HG03457 (cell line): ENCODE measurements around the gene SEC14L3.

Source experiments
- ATAC-seq: cut with Tn5 transposase; IDR thresholded peaks from one replicate; pipeline ENCODE4 v1.9.1; 2021; ENCODE audit warnings: moderate number of reproducible peaks; ENCODE audit not compliant: unreplicated experiment

The SEC14L3 gene

DNA sequence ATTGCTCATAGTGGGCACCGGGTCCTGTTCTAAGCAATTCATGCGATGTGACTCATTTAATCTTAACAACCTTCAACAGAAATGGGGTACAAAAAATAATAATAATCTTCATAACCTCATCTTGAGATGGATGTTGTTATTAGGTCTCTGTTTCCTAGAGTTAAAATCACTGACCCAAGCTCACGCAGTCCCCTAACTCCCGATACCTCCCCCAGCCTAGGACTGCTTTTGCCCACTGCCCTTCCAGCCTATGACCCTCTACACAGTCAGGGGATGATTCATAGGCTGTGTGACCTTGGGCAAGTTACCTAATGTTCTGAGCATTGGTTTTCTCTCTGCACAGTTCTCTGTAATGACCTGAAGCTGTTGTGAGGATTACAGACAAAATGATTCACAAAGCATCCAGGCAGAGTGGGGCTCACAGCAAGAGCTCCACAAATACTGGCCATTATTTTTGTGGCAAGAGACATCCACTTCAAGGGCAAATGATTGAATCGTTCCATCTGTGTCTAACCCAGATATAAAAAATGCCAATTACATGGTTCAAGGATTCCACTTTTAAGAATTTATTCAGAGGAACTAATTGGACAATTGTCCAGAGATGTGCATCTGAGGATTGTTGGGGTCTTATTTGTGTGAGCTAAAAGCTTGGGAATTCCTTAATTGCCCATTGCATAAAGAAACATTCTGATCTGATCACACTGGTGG, 26.2 kb downstream of the SEC14L3 start:
- no peak for ATAC-seq

DNA sequence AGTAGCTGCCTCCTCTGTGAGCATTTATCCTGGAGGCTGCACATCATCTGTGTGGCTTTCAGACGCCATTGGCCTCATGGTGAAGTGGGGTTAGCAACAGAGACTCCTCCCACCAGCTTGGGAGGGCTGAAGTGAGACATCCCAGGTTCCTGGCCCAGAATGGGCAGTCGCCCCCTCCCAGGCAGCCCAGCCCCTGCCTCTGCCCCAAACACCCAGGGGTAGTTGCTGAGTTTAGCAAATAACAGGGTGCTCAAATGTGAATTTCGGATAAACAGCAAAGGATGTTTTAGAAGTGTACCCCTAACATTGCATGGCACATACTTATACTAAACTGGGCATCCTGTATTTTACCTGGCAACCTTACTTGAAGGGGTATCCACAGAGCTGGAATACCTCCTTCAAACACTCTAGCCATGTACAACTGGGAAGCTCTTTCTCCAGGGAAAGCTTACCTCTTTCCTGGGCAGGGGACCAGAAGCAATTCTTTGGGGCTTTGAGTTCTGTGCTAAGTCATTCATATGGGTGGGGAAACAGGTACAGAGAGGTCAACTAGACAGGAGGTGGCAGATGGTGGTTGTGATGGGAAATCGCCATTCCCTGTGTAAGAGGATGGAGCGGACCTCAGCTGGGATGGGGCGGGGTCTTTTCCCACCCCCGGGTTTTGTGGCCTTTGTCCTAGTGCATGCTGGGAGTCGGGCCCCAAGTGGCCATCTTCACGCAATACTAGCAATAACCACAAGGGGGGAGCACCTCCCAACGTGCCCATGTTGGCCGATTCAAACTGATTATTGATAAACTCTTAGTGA, 27.0 kb downstream of the SEC14L3 start:
- no peak for ATAC-seq

DNA sequence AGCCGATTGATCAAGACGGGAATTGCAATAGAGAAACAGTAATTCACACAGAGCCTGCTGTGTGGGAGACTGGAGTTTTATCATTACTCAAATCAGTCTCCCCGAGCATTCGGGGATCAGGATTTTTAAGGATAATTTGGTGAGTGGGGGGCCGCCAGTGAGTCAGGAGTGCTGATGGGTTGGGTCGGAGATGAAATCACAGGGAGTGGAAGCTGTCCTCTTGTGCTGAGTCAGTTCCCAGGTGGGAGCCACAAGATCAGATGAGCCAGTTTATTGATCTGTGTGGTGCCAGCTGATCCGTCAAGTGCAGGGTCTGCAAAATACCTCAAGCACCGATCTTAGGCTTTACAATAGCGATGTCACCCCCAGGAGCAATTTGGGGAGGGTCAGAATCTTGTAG, 30.7 kb downstream of the SEC14L3 start:
- no peak for ATAC-seq

DNA sequence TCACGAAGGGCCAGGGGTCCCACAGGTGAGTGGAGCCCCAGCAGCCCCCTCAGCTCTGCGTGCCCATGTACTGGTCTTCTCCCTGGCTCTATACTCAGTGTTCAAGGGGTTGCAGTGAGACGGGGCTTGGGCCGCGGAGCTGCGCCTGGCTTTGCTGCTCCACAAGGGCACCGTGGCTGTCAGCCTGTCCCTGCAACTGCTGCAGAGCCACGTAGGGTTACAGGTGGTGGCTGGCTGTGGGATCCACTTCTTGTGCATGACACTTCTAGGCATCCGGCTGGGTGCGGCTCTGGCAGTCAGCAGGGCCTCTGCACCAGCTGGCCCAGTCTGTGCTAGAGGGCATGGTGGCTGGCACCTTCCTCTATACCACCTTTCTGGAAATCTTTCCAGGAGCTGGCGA, 32.0 kb downstream of the SEC14L3 start:
- ATAC-seq = no peak

DNA sequence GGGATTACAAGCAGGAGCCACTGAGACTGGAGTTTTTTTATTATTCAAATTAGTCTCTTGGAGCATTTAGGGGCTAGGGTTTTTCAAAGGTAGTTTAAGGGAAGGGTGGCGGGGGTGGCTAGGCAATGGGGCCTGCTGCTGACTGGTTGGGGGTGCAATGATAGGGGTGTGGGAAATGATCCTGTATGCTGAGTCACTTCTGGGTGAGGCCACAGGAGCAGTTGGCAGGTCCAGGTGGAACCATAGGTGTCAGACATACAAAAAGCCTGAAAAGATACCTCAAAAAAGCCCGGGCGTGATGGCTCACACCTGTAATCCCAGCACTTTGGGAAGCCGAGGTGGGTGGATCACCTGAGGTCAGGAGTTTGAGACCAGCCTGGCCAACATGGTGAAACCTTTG, 32.6 kb downstream of the SEC14L3 start:
- ATAC-seq = no peak

DNA sequence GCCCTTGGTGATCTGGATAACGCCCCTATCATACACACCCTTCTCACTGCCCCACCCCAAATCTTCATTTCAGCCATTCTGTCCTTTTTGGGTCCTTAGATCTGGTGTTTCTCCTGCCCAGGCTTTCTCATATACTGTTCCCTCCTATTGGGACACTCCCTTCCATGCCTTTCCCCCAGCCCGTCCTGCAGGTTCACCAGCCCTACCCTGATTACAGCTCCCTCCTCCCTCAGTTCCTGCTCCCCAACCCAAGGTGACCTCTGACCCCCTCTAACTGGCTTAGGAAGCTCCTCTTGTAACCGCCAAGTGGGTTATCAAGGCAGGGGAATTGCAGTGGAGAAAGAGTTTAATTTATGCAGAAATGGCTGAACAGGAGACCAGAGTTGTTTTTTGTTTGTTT, 33.3 kb downstream of the SEC14L3 start:
- no peak for ATAC-seq

DNA sequence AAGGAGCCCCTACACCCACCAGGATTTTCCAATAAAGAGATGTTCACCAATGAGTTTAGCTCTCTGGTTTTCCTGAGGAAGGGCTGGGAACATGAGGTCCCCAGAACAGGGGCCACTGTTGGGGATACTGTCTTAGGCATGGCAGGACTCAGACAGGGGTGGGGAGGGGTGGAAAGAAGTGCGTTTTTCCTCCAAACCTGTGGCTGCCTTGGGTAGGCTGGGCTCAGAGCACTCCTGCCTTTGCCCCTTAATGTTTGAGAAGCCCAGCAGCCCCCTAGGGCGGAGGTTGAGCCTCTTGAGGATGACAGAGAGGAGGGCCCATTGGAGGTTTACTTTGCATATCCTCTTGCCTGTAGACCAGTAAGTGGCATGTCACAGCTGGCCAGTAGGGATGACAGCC, 35.6 kb downstream of the SEC14L3 start:
- no peak for ATAC-seq

DNA sequence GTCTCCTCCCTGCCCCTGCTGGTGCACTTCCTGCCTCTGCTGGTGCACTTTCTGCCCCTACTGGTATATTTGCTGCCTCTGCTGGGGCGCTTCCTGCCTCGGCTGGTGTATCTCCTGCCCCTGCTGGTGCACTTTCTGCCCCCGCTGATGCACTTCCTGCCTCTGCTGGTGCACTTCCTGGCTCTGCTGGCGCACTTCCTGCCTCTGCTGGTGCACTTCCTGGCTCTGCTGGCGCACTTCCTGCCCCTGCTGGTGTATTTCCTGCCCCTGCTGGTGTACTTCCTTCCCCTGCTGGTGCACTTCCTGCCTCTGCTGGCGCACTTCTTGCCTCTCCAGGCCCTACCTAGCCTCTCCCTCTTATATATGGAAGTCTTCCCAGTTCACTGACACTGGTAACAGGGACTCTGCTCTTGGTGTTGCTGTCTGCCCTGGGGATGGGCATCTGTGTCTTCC, 36.1 kb downstream of the SEC14L3 start:
- ATAC-seq = no peak

DNA sequence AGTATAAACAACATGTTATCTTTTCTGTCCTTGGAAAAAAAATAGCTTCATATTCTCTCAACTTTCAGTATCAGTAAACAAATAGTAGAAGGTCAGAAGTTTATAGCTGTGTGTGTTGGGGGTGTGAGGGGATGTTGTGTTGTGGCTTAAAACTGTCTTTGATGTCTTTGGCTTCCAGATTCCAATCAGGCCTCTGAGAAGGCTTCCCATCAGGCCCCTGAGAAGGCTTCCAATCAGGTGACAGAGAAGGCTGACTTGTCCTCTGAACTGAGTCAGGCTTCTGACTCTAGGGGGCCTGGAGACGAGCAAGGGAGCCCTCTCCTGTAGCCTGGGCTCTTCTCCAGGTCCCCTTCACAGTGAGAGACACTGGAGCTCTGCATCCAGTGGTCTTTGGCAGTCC, 37.0 kb downstream of the SEC14L3 start:
- no peak for ATAC-seq

DNA sequence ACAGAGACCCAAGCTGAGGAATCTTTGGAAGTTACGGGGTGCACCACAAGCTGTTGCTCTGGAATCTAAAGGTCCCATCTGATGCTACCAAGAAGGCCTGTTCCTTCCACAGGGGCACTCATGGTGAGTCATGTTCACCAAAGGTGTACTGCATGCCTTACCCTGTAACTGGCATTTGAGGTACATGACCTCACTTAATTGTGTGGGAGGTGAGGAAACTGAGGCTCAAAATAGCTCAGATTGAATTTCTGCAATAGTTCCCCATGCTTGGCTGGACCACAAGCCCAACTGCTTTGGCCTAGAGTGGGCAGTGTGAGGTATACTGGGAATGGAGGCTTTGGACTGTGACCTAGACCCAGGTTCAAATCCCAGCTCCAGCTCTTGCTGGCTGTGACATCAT, 38.0 kb downstream of the SEC14L3 start:
- ATAC-seq = no peak

DNA sequence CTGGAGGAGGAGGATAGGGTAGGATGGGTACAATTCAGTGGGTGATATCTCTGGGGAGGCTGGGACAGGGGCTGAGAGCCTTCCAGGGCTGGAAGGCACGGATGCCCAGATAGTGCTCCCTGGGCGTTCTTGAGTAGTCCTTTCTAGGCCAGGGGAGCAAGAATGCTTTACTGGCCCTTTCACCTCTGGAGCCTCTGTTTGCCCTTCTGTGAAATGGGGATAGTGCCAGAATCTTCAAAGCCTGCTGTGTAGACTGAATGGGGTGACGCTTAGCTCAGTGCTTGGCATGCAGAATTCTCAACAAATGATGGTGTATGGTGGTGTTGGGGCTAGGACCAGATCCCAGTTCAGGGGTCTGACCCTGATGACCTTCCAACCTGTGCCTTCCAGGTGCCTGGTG, 38.6 kb downstream of the SEC14L3 start:
- no peak for ATAC-seq

DNA sequence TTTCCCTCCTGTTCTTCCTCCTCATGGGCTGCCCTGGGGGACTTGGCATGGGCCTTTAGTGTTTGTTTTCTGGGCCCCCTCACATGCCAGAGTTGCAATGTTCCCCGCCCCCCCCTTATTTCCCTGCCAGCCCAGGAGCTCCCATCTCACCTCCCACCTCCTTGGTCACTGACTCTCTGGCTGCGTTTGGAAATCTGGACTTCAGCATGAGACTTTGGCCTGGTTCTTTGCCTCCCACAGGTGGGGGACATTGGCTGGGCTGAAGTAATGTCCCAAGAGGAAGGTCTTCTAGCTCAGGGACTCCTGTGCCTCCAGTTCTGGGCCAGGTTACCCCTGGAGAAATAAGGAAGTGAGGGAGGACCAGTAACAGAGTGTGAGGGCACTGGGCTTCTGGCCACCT, 39.3 kb downstream of the SEC14L3 start:
- ATAC-seq = no peak

DNA sequence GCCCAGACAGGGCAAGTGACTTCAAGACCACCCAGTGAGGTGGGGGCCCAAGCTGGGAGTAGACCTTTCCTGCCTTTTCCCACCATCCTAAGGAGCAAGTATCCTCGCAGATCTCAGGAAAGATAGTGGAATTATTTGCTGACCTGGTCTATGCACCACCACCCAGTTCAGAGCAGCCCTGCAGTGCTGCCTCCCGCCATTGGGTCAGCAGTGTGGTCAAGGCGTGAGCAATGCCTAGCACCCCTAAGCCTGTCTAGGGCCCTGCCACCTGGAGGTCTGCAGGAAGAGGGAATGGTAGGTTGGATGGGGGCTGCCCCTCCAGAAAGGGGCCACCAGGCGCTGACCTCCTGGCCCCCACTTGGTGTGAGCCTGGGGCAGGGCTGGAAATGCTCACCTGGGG, 39.7 kb downstream of the SEC14L3 start:
- ATAC-seq = no peak

DNA sequence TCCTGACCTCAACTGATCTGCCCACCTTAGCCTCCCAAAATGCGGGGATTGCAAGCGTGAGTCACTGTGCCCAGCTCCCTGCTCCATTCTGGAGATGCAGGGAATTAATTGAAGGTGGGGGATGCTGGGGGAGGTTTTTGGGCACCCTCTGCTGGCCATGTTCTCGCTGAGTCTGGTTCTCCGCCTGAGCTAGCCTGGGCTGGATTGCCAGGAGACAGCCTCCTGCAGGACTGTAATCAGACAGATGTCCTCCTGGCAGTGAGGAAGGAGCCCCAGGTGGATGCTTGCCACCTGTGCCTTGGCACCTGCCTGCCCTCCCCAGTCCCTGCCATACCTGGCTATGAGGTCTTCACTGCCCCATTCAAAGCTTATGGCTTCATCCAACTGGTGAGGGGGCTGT, 40.9 kb downstream of the SEC14L3 start:
- ATAC-seq = no peak

DNA sequence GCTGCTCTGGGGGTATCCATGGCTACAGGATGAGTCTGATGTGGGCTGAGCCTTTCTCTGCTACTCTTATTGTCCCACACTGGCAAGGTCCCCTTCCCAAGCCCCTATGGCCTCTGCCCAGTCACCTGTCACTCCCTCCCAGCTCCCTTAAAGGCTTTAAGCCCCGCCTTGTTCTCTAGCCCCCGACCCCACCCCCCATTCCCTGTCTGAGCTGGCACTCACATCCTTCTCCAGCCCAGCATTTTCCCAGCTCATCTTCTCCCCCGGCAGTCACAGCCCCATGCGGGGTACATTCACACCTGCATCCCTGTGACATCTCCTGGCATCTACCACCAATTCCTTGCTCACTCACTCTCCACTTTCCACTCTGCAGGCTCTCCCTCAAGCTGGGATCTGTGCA, 41.9 kb downstream of the SEC14L3 start:
- no peak for ATAC-seq

DNA sequence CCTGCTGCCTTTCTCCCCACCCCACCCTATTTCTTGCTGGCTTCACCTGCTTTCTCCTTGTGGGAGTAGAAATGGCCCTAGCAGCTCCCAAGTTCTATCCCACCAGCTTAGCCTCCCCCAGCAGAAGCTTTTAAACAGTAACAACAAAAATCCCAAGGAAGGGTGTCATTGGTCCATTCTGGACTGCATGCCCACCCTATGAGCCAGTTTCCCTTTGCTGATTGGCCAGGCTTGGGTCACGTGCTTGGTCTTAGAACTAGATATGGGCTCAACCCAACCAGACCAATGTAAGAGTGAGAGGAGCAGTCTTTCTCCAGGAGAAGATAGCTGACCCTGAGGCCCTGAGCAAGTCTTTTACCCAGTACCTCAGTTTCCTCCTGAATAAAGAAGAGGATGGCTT, 43.9 kb downstream of the SEC14L3 start:
- no peak for ATAC-seq

DNA sequence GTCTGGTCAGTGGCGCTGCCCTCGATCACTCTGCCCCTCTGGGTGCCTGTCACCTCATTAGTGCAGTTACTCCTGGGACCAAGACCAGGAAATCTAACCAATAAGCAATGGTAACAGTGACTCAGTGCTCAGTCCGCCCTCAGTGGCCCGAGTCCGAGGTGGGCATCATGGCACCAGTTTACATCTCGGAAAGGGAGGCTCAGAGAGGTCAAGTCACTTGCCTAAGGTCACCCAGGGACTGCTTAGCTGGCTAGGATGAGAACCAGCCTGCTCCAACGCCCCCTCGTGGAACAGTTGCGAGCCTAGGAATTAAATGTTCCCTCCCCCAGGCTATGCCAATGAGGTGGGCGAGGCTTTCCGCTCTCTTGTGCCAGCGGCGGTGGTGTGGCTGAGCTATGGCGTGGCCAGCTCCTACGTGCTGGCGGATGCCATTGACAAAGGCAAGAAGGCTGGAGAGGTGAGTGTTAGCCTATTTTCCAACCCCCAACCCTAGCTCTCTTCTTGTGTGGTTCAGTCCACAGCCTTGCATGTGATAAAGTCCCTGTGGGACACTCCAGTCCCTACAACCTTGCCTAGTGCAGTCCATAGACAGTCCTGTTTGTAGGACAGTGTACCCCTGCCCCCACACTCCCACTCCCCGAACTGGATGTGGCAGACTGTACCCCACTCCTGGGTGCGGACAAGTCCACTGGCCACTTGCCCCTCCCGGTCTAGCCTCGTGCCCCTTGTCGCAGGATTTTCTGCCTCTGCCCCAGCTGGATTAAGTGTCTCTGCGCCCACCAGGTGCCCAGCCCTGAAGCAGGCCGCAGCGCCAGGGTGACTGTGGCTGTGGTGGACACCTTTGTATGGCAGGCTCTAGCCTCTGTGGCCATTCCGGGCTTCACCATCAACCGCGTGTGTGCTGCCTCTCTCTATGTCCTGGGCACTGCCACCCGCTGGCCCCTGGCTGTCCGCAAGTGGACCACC, 45.1 kb downstream of the SEC14L3 start:
- no peak for ATAC-seq

DNA sequence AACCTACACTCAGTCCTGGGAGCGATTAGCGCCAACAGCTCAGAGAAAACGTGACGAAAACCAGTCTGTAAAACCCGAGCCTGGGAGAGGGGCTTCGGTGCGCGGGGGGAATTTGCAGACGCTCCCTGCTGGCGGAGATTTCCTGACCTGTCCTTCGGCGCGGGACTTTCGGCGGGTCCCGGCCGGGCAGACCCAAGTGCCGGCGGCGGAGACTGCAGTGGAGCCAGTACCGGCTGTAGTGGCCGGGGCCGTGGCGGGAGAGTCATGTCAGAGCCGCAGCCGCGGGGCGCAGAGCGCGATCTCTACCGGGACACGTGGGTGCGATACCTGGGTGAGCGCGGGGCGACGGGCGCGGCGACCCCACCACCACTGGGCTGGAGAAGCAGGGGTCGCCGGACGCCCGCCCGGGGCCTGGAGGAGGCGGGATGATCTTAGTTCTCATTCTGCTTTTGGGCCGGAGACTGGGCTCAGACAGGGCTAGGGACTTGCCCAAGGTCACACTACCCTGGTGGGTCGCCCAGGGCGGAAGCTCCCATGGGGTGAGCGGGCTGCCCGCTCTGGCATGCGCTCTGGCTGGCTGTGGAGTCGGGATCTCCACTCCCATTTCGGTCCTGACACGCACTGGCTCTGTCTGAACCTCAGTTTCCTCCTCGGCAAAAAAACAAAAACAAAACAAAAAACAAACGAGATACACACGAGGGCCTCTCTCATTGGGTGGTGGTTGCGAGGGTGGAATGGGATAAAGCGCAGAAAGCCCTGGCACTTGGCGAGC, 46.0 kb downstream of the SEC14L3 start, which contains the start of gene MTFP1:
Gene MTFP1 (plus strand): TSS at position 153 of the 772 bp plus-strand sequence. CDS start 112 bp downstream, at position 265.
- no peak for ATAC-seq

DNA sequence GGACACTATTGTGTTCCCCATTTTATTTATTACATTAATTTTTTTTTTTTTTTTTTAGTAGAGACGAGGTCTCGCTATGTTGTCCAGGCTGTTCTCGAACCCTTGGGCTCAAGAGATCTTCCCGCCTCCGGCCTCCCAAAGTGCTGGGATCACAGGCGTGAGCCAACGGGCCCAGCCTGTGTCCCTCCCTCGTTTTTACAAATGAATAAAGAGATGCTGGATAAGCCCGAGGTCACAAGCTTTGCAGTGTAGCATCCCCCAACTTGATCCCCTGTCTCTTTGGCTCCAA, 46.5 kb downstream of the SEC14L3 start:
- ATAC-seq = no peak

DNA sequence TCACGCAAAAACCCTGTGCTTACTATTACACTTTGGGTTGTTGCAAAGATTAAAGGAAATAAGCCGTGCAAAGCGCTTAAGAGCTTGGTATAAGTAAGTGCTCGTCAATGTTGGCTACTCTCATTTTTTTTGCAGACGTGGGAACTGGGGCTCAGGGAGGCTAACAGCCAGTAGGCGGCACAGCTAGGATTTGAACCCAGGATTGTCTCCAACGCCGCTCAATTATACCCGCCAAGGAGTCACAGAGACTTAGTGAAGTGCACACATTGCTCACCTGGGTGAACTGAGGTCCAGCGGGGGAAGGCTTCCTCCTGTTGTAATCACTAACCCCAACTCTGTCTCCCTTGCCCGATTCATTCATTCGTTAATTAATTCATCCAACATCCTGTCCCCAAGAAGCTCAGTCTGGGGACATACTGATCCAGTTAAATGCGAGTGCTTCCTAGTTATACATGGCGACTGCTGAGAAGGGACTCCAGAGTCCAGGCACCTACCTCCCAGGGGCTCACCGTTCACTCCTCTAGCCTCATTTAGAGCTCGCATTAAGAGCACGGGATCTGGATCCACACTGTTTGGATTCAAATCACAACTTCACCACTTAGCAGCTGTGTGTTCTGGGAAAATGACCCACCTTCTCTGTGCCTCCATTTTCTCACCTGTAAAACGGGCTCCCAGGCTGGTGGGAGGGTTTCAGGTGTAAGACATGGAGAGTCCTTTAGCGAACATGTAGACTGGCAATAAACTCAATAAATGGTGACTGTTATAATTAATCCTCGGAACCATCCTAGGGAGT, 47.1 kb downstream of the SEC14L3 start:
- no peak for ATAC-seq
